Kidney (tissue), 14 donors: ENCODE data around the gene WNT1. TPM values are rescaled to one million over a fixed set of nuclear protein-coding genes. Genes with fewer than 3 reads are reported as not detected.

ENCODE experiments used
- DNase-seq, 5 donors: peaks; one replicate each; pipeline ENCODE4 v3.0.0-alpha.2; 2013 to 2020
- FAIRE-seq: peaks from 2 replicates; lab custom pipeline; 2012; peaks lifted over from hg19 to GRCh38; lab: Jason Lieb, UNC
- H3K27ac ChIP-seq, 2 donors: one replicate each; pipeline ENCODE4 v1.7.0; 2013; ENCODE audit warnings: low read depth in 2 of 2, low read length in 2 of 2, inconsistent platforms in 1 of 2
- H3K27me3 ChIP-seq: one replicate; pipeline ENCODE4 v1.7.1; 2013; ENCODE audit warnings: low read length, inconsistent platforms; ENCODE audit not compliant: control insufficient read depth, insufficient read depth
- H3K36me3 ChIP-seq, 3 donors: one replicate each; pipeline versions ENCODE4 v1.7.0 to v1.7.1; 2013; ENCODE audit warnings: low read length in 3 of 3, control low read depth in 1 of 3, inconsistent platforms in 1 of 3; ENCODE audit not compliant: insufficient read depth in 3 of 3, control insufficient read depth in 2 of 3
- H3K4me1 ChIP-seq, 3 donors: one replicate each; pipeline versions ENCODE4 v1.7.0 to v1.7.1; 2013; ENCODE audit warnings: low read length in 3 of 3, inconsistent platforms in 1 of 3, low read depth in 1 of 3; ENCODE audit not compliant: control insufficient read depth in 2 of 3, insufficient read depth in 2 of 3
- H3K4me3 ChIP-seq, 3 donors: one replicate each; pipeline versions ENCODE4 v1.7.0 to v1.8.1; 2013; ENCODE audit warnings: low read length in 3 of 3, control low read depth in 1 of 3, inconsistent platforms in 1 of 3
- H3K9ac ChIP-seq, 3 donors: one replicate each; pipeline versions ENCODE4 v1.7.0 to v1.7.1; 2013; ENCODE audit warnings: low read length in 3 of 3, control low read depth in 1 of 3, inconsistent platforms in 1 of 3
- H3K9me3 ChIP-seq, 3 donors: one replicate each; pipeline versions ENCODE4 v1.7.0 to v1.7.1; 2013; ENCODE audit warnings: low read length in 3 of 3, control low read depth in 1 of 3, inconsistent platforms in 1 of 3; ENCODE audit not compliant: control insufficient read depth in 2 of 3, insufficient read depth in 1 of 3
- CTCF ChIP-seq: IDR thresholded peaks from 3 replicates; pipeline ENCODE4 v1.5.1; 2012; ENCODE audit warnings: mild to moderate bottlenecking, moderate library complexity, borderline replicate concordance; ENCODE audit not compliant: insufficient read depth; ENCODE audit errors: extremely low read depth
- intact Hi-C: fragments of 100-400 bp; cut with DNase I; formaldehyde crosslinking; loops from one replicate; pipeline ENCODE4 v1.11.1; 2022
- polyA plus RNA-seq: library from polyadenylated mRNA; stranded (reverse); fragments of 350-450 nt; fragmentation: Illumina TruSeq; extraction: RNeasy Lipid Tissue Mini Kit (QIAGEN cat#74804); gene quantifications from one replicate; pipeline ENCODE4 v1.2.3, GENCODE V29; 2014; ENCODE audit warnings: low read depth, low replicate concordance; ENCODE audit not compliant: insufficient read depth
- total RNA-seq: library from RNA; stranded (reverse); fragmentation: NEBNext Ultra II Directional; extraction: Animal tissue kit (Norgen Biotek cat#: 25700); gene quantifications from one replicate; pipeline ENCODE4 v1.2.1, GENCODE V29; 2021
- donor health status: control.
- donor health status: control.
- donor health status: control.
- donor health status: control.
- donor health status: control.
- donor health status: DM: yes; HTN: yes; CAD: no.
- donor health status: Normal renal cell carcinoma (clear cell type).

The WNT1 gene
- total and polyA plus RNA-seq, 2 donors from 2014 or later, result not detected

- no peak overlapping the region for H3K27ac ChIP-seq
- no peak for TF ChIP-seq CTCF
- no peaks in the 10 kb centered on the region for H3K9me3 ChIP-seq
- H3K27me3 ChIP-seq, result no peaks in the 10 kb centered on the region
- H3K9ac ChIP-seq, result no peak overlapping the region
- H3K4me1 ChIP-seq, result peaks cover 0 to 5% (median 3%) of the 10 kb centered on the region in 3 donors
- H3K4me3 ChIP-seq, result no peak overlapping the region
- H3K36me3 ChIP-seq, result peaks cover 0 to 8% (median 3%) of the 10 kb centered on the region in 3 donors
- intact Hi-C loops, result no loop called here
- DNase-seq (no peak), FAIRE-seq (no peak)
Measured at GRCh38 chr12:49015196-49015595, 37.1 kb downstream of the WNT1 start.

- H3K36me3 ChIP-seq, result peaks cover 0 to 12% (median 11%) of the 10 kb centered on the region in 3 donors
- H3K4me3 ChIP-seq, result peak overlapping the region; percentile 74 to 97 (median 76)
- no peaks in the 10 kb centered on the region for H3K27me3 ChIP-seq
- no peak for FAIRE-seq
- peak in 1 of 5 donors; percentile 62 for DNase-seq
- intact Hi-C loops, result no loop called here
- no peaks in the 10 kb centered on the region for H3K9me3 ChIP-seq
- H3K9ac ChIP-seq, result peak overlapping the region; percentile 57 to 88 (median 84)
- peaks cover 0 to 5% (median 3%) of the 10 kb centered on the region in 3 donors for H3K4me1 ChIP-seq
- TF ChIP-seq CTCF, result no peak
- H3K27ac ChIP-seq, result peak overlapping the region; percentile 89 to 98
Measured at GRCh38 chr12:49017891-49018260, 39.8 kb downstream of the WNT1 start.

GRCh38 chr12:49018261-49019119 is 40.4 kb downstream of the WNT1 start, which contains the start of gene PRKAG1:
PRKAG1 (minus strand) TSS chr12:49018776; CDS start chr12:49018740, 36 bp downstream.
- FAIRE-seq, result peak; percentile 63

More at GRCh38 chr12:49018261-49019119, 40.4 kb downstream of the WNT1 start, which contains the start of gene PRKAG1:
- Histone ChIP-seq H3K9me3 (no peaks in the 10 kb centered on the region), H3K36me3 (peaks cover under 1 to 15% (median 14%) of the 10 kb centered on the region in 3 donors), H3K9ac (peak within 1 kb of the TSS; percentile 84 to 93 (median 88)), H3K4me1 (peaks cover 0 to 5% (median 3%) of the 10 kb centered on the region in 3 donors), H3K27ac (peak within 1 kb of the TSS; percentile 95 to 98), H3K4me3 (peak within 1 kb of the TSS; percentile 89 to 97 (median 90)), H3K27me3 (no peaks in the 10 kb centered on the region)
- TF ChIP-seq CTCF, result peak; percentile 40
- DNase-seq, result peak; percentile 97 to 99 (median 98)
- intact Hi-C loops, result no loop called here
